Activated T-helper 9 cell treated with anti-CD3 and anti-CD28 coated beads, Interleukin-2, amount 50 U/mL, for 16 hours (primary cell): Measurements from ENCODE around the gene GLTP.
"Not testable (repeated sequence)": the region's sequence is repeated elsewhere in the genome, so short reads cannot be mapped to it uniquely, and the experiment has no call there.

ENCODE experiments used
- DNase-seq: peaks from one replicate; pipeline ENCODE4 v3.0.0-alpha.2; 2020; ENCODE audit warnings: low read depth

Gene GLTP, protein sequence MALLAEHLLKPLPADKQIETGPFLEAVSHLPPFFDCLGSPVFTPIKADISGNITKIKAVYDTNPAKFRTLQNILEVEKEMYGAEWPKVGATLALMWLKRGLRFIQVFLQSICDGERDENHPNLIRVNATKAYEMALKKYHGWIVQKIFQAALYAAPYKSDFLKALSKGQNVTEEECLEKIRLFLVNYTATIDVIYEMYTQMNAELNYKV

DNA sequence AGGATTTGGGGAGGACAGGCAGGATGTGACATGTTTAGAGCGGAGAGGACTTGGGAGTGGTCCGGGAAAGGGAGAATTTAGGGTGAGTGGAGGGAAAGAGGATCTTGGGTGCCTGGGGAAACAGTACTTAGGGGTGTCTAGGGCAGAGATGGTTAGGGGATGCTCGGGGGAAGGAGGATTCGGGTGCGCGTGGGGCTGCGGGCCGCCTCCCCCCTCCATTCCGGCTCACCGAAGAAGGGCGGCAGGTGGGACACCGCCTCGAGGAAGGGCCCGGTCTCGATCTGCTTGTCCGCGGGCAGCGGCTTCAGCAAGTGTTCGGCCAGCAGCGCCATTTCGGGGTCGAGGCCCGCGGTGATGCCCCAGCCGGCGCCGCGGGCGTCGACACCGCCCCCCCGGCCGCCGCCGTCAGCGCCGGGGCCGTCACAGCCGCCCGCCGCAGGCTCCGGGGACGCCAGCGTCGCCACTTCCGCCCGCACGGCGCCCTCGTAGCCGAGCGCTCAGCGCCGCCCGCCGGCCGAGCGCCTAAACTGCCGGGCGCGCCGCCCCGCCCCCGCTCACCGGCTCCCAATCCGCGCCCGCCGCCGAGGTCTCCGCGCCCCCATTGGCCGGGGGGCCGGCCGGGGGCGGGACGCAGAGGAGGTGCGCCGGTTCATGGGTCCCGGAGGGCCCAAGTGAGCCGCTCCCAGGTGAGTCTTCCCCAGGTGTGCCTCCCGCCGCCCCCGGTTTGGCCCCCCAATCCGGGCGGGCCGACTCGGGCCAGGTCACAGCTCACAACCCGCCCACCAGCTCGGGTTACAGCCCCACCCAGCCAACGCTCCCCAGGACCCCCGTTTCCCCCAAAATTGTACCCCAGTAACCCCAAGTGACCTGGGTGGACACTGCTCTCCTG lies at the start of gene GLTP:
GLTP (minus strand) TSS at position 499 of the 889 bp plus-strand sequence; CDS start at position 332, 167 bp downstream.
- peak; percentile 84 for DNase-seq

DNA sequence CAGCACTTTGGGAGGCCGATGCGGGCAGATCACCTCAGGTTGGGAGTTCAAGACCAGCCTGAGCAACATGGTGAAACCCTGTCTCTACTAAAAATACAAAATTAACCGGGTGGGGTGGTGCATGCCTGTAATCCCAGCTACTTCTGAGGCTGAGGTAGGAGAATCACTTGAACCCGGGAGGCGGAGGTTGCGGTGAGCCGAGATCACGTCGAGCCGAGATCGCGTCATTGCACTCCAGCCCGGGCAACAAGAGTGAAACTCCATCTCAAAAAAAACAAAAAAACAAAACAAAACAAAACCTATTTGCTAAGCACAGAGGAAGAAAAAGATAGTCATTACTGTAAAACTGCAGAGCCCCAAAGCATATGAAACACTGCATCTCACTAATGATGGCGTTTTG lies 49.0 kb upstream of the GLTP start:
- DNase-seq = not testable (repeated sequence)

DNA sequence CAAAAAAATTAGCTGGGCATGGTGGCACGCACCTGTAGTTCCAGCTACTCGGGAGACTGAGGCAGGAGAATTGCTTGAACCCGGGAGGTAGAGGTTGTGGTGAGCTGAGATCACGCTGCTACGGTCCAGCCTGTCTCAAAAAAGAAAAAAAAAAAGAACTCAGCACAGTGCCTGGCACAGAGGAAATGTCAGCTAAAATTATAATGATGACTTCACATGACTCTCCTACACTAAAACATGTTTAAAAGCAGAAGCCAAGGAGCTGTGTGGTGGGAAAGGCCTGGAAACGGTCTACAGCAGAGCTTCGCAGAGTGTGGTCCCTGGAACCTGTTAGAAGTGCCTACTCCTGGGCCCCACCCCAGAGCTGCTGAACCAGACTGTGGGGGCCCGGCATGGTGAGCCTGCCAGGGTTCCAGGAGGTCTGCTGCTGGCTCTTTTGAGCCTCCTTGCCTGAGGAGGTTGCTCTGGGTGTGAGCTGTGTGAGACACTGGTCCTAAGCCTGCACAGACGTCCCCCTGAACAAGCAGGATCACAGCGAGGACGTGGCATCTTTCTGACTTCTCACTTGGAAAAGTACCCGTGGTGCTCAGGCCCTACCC lies 47.8 kb upstream of the GLTP start:
- DNase-seq = no peak

DNA sequence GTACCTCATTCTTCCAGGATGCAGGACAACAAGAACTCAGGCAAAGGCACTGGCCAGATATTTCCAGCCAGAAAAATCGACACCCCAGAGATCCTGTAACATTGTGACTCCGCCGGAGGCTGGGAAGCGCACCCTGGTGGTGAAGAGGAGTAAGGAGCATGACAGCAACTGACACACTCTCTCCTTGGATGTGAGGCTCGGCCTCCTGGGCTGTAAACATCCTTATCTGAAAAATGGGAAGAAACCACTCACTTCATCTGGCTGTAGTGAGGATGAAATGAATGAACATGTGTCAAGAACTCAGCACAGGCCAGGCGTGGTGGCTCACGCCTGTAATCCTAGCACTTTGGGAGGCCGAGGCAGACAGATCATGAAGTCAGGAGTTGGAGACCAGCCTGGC lies 47.3 kb upstream of the GLTP start:
- DNase-seq = peak; percentile 13

DNA sequence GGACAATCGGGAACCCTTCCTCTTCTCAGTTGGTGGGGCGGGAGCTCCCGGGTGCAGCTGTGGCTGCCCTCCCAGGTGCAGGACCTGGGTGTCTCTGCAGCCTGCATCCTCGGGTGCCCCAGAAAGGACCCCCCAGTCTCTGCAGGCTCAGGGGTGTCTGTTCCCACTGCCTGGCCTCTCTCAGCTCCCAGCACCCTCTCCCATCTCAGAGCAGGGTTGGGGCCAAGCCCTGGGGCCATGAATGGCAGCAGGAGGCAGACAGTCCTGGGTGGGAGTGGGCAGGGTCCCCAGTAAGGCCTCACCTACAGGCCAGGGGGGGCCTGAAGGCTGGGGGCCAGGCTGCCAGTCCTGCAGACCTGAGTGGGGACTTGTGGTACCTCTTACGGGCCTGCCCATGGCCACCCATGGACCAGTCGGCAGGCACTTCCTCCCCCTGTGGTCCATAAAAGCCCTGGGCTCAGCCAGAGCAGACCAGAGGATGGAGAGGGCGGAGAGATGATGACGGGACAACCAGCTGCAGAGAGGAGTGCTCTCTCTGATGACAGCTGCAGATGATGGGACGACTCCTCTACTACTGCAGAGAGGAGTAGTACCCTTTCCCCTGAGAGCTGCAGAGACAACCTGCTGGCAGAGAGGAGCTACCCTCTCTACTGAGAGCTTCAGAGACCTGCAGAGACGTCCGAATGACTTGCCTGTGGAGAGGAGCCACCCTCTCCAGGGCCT lies 46.3 kb upstream of the GLTP start:
- DNase-seq = no peak

DNA sequence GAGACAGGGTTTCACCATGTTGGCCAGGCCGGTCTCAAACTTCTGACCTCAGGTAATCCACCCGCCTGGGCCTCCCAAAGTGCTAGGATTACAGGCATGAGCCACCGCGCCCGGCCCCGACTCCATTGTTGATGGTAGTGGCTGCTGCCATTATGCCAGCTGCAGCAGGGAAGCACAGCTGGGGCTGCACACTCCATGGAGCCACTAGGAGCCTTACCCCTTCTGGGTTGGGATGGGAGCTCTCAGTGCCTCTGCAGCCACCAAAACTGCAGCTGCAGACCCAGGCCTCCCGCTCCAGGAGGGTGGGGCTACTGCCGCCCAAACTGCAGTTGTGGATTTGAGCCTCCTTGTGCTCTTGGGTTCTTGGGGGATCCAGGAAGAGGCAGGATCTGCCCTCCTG lies 45.7 kb upstream of the GLTP start:
- no peak for DNase-seq

DNA sequence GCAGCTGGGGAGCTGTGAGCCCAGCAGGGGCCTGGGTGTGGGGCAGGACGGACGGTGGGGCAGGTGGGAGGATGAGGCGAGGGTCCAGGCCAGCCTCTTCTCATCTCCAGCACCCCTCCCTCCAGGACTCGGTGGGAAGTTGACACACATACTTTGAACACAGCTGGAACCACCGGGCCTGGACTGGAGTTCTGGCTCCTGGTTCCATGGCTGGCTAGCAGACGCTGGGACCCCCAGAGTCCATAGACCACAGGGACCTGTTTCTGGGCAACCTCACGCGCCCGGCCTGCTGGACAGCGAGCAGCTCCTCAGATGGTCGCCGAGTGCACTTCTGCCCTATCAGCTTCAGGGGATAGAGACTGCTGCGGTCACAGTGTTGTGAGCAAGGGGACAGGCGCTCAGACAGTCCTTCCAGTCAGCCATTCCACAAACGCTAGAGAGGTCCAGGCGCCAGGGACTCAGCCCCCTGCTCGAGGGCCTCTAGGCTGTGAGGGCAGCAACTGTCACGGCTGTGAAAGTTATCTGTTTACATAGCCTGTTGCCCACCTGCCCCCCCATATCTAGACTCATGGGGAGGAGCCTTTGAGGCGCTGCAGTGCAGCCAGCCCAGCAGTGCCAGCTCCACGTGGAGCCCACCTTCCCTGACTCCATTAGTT lies 45.0 kb upstream of the GLTP start:
- DNase-seq = no peak

DNA sequence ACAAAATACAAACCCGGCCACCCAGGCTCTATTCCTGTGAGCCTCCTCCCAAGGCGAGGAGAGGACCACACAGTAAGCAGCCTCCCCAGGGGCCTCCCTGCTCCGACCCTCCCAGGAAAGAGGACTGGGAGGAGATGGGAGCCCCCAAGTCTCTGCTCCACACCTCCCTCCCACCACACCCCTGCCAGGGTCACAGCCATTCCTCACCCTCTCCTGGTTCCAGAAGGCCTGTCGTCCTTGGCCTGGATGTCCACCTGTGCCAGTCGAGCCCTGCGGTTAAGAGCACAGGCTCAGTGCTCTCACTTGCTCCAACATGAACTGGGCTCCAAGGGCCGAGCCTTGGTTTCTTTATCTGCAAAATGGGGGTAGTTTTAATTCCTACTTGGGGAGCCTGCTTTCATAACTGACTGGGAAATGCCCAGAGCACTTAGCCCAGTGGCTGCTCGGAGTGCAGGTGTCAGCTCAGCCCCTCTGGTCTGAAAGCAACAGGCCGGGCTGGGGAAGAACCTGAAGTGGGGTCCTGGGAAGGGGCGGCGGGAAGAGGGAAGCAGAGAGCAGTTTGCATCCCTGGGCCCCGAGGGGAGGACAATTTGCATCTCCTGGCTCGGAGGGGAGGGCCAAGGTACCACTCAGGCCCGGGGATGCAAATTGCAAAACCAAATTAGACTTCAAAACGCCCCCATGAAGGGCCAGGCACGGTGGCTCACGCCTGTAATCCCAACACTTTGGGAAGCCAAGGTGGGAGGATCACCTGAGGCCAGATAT lies 43.3 kb upstream of the GLTP start:
- no peak for DNase-seq

DNA sequence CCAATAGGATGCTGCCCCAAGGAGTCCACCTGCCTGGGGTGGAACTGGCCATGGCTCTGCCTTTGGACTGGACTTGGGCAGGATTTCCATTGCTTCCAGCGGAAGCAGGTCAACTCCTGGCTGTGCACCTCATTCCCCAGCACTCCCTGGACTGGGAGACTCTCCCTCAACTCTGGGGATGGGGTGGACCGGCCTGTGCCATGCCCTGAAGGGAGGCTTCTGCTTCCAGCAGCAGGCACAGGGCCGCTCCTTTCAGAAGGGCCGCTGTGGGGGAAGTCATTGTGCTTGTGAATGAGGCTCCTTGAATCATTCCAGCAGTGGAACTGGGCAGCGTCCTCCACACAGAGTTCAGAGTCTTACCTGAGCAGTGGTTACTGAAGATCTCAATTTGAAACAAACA lies 42.7 kb upstream of the GLTP start:
- no peak for DNase-seq

DNA sequence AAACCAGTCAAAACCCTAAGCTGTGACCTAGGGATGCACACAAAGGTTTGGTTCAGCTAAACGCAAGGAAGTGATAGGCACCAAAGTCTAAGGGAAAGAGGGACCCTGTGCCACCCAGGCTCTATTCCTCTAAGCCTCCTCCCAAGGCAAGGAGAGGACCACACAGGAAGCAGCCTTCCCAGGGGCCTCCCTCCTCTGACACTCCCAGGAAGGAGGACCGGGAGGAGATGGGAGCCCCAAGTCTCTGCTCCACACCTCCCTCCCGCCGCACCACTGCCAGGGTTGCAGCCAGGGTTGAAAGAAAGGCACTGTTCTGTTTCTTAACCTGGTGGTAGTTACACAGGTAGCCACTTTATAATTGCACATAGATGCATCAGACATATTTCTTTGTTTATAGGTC lies 41.6 kb upstream of the GLTP start:
- DNase-seq = no peak

DNA sequence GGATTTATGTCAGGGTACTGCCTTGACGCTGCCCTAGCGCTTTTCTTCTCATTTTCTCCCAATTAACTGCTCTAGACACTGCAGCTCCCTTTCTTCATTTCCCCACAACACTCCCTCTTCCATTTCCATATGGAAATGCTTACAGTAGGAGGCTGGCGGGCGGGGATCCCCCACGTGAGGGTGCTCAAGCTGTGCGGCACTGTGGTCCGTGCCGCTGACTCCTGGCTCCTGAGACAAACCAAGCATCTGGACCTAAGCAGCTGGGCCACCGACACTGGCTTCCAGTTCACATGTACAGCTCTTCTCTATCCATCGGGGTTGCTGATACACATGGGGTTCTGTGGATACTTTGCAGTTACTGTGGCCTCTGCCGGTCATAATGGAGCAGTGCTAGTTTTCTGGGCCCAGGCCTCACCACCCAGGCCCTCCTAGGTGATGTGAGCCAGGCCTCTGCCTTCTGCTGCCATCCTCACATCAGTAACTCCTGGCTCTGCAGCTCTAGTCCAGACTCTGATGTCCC lies 40.0 kb upstream of the GLTP start:
- no peak for DNase-seq

DNA sequence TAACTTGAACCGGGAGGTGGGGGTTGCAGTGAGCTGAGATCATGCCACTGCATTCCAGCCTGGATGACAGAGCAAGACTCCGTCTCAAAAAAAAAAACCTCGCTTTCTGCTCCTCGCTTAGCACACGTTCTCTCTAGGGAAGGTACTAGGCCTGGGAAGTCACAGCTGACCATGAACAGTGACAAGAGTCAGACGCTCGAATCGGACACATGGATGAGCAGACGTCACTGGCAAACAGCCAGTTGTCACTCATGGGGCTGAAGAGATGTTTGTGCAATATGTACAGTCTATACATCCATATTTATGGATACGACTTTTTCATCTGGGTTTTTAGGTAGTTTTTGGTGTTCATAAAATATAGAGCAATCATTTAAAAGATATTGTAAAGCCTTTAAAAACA lies 39.1 kb upstream of the GLTP start:
- no peak for DNase-seq

DNA sequence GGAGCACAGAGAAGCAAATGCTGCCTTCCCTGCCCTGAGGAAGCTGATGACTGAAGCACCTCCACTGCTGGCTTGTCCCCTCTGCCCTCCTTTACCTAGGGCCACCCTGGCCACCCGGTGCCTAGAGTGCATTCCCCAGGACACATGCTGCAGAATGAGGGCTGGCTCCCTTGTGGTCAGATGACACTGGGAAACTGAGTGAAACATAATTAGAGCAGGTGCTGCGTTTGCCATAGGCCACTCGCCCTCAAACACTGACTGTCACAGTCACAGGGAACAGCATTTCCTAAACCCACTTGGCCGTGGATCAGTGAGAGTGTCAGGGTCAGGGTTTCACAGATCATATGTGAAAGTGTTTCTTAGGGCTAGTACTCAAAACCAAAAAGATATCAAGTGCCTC lies 35.7 kb upstream of the GLTP start:
- DNase-seq = no peak

DNA sequence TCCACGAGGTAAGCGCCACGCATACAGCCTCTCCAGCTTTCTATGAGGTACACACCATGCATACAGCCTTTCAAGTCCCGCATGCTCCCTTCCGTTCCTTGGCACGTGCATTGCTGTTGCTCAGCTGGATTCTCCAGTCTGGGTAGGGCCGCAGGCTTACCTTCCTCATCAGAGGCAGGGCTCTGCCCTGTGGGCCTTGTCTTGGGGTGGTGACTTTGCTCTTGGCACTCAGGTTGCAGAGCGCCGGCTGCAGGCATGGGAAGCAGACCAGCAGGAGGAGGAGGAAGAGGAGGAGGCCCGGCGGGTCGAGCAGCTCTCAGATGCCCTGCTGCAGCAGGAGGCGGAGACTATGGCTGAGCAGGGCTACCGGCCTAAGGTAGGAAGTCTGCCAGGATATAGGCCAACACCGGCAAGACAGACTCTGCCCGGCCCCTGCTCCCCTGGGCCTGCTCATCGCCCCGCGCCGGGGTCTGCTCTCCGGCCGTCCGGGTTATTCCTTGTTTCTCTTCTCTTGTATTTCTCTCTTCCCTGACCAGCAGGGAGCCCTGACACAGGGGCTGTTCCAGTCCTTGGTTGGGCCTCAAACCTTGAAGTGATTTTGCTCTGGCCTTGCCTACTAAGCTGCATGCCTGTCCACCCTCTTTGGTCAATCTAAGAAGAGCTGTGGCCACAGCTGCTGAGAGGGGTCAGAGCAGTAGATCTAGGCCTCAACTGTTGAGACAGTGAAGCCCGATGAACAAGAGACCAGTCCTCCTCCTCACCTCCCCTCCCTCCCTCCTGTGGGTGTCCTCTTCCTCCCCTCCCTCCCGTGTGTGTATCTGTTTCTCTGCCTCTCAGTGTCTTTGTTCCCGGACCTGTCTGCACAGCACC lies 35.1 kb upstream of the GLTP start:
- DNase-seq = no peak

DNA sequence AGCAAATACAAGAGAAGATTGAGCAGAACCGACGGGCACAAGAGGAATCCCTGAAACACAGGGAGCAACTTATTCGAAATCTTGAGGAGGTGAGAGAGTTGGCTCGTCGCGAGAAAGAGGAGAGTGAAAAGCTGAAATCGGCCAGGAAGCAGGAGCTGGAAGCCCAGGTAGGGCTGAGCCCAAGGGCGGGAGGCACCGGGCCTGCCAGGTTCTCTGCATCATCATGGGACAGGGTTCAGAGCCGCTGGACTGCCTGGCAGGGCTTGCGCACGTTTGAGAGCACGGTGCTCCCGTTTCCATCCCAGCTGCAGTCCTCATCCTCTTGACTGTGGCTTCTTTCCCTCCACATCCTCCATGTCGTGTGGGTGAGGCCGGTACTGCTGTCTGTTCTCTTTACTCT lies 34.1 kb upstream of the GLTP start:
- DNase-seq = no peak

DNA sequence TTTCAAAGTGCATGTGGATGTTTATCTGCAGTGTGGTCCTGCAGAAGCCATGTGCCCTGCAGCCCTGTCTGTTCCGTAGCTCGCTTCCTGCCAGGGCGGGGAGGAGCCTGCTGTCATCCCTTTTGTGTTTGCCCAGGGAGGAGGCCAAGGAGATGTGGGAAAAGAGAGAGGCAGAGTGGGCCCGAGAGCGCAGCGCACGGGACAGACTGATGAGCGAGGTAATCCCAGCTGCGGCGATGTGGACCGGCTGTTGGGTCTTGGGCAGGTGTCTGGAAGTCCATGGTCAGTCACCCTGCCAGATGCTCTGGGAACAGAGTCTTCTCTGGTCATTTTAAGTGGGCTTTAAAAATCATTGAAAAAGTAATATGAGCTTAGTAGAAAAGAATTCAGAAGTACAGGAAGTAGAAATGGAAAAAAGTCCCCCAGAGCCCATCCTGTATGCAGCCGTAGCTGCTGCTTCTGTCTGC lies 32.5 kb upstream of the GLTP start:
- DNase-seq = no peak

DNA sequence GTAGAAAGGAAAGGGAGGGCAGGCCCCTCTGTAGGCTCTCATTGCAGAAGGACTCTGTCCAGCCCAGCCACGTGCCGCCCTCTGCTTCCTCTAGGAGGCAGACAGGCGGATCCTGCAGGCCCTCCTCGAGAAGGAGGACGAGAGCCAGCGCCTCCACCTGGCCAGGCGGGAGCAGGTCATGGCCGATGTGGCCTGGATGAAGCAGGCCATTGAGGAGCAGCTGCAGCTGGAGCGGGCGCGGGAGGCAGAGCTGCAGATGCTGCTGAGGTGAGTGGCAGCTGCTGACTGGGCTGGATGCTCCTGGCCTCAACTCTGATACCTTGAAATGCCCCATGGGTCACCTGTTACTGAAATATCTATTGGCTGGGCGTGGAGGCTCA lies 30.6 kb upstream of the GLTP start:
- DNase-seq = no peak

DNA sequence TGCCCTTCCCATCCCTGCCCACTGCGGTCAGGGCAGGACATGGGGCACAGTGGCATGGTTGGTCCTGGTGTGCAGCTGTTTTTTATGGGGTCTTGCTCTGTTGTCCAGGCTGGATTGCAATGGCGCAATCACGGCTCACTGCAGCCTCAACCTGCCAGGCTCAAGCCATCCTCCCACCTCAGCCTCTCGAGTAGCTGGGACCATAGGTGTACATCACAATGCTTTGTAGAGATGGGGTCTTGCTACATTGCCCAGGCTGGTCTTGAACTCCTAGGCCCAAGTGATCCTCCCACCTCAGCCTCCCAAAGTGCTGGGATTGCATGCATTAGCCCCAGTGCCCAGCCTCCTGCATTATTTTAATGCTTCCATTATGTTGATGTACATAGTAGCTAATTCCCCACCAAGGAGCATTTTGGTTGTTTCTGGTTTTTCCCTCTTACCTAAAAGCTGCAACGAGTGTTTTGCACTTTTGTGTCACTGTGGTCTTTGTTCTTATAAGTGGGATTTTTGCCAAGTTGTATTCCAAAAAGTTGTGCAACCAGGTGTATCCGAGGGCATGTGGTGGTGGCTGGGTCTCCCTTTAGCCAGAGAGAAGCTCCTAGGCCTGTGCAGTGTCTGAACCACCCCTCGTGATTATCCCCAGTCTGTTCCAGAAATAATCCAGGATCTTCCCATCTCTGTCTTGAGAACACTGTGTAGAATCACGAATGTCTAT lies 30.1 kb upstream of the GLTP start:
- DNase-seq = no peak

DNA sequence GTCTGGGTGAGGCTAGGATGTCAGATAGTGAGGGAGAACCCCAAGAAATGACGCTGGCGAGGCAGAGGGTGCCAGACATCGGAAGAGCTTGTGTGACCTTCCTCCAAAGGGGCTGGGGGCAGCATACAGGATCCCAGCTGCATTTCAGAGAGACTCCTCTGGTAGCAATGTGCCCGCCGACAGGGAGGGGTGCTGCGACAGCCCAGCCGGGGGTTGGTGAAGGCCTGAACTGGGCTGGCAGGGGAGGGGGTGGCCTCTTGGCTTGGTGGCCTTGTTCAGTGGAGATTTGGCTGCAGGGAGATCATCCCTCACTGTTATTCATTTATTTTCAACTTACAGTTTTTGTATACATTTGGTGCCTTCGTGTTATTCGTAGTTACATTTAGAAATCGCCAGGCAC lies 25.0 kb upstream of the GLTP start:
- no peak for DNase-seq
